Spleen (tissue), 11 donors: ENCODE results near the gene SDK1. TPM values are rescaled to one million over a fixed set of nuclear protein-coding genes. Genes with fewer than 3 reads are reported as not detected.

Source experiments
- DNase-seq: peaks from one replicate; pipeline ENCODE4 v3.0.0-alpha.2; 2020
- H3K27ac ChIP-seq, 8 donors: fragments of 200-600 bp; sonication (generic) in 7 of 8; 1 replicate in 4 of 8; 2 replicates in 4 of 8; pipeline versions ENCODE4 v1.5.0 to v1.8.0; 2016 to 2021; ENCODE audit warnings: inconsistent platforms in 4 of 8, mild to moderate bottlenecking in 4 of 8, moderate library complexity in 1 of 8
- H3K27me3 ChIP-seq, 7 donors: fragments of 200-600 bp; sonication (generic) in 6 of 7; replicated peaks in 1 of 7; 1 replicate in 4 of 7; 2 replicates in 3 of 7; pipeline versions ENCODE4 v1.5.0 to v1.8.0; 2016 to 2021; ENCODE audit warnings: inconsistent platforms in 3 of 7, mild to moderate bottlenecking in 1 of 7
- H3K36me3 ChIP-seq, 6 donors: fragments of 200-600 bp; sonication (generic) in 5 of 6; 1 replicate in 4 of 6; 2 replicates in 2 of 6; pipeline versions ENCODE4 v1.5.0 to v1.8.0; 2016 to 2021; ENCODE audit warnings: inconsistent platforms in 2 of 6
- H3K4me1 ChIP-seq, 6 donors: fragments of 200-600 bp; sonication (generic) in 5 of 6; 1 replicate in 3 of 6; 2 replicates in 3 of 6; pipeline versions ENCODE4 v1.5.0 to v1.8.0; 2016 to 2021; ENCODE audit warnings: inconsistent platforms in 3 of 6
- H3K4me3 ChIP-seq, 8 donors: fragments of 200-600 bp; sonication (generic) in 7 of 8; 1 replicate in 4 of 8; 2 replicates in 4 of 8; pipeline versions ENCODE4 v1.5.0 to v1.8.0; 2016 to 2021; ENCODE audit warnings: inconsistent platforms in 4 of 8, mild to moderate bottlenecking in 4 of 8, moderate library complexity in 2 of 8
- H3K9me3 ChIP-seq, 8 donors: fragments of 200-600 bp; sonication (generic) in 7 of 8; 1 replicate in 4 of 8; 2 replicates in 4 of 8; pipeline versions ENCODE4 v1.5.0 to v1.8.0; 2016 to 2021; ENCODE audit warnings: inconsistent platforms in 4 of 8
- CTCF ChIP-seq, 11 experiments: fragments of 200-600 bp in 7 of 11; fragments of 450-650 bp in 4 of 11; sonication (generic) in 4 of 11; IDR thresholded peaks in 8 of 11; conservative IDR thresholded peaks in 3 of 11; 1 replicate in 7 of 11; 2 replicates in 4 of 11; pipeline versions ENCODE4 v1.4.0 to v1.8.0; 2016 to 2021; ENCODE audit warnings: antibody characterized with exemption in 11 of 11, inconsistent platforms in 4 of 11, mild to moderate bottlenecking in 1 of 11
- POLR2A ChIP-seq, 3 donors: fragments of 450-650 bp; IDR thresholded peaks; one replicate each; pipeline ENCODE4 v1.5.1; 2017; ENCODE audit warnings: antibody characterized with exemption in 3 of 3, mild to moderate bottlenecking in 1 of 3
- POLR2AphosphoS5 ChIP-seq, 3 donors: sonication (generic); formaldehyde crosslinking; IDR thresholded peaks; one replicate each; pipeline ENCODE4 v1.5.1; 2017; ENCODE audit warnings: antibody characterized with exemption in 3 of 3
- WGBS, 5 donors: extraction: QIAGEN DNeasy Blood & Tissue Kit in 3 of 5; methylation state at CpG; one replicate each; pipeline versions ENCODE4 v1.1.5 to v1.1.7; 2013 to 2018; 5-methylcytosine and 5-hydroxymethylcytosine counted together
- intact Hi-C: fragments of 100-400 bp; cut with DNase I; formaldehyde crosslinking; loops from one replicate; pipeline ENCODE4 v1.15.0; 2023; ENCODE audit warnings: low total_unique reads
- polyA plus RNA-seq, 3 donors: library from polyadenylated mRNA; stranded (reverse); fragments of 200-250 nt; gene quantifications; one replicate each; pipeline ENCODE4 v1.2.1, GENCODE V29; 2013
- total RNA-seq, 7 donors: library from RNA; depleted of rRNA in 3 of 7; stranded (reverse); fragments of >200 nt in 3 of 7; fragmentation: NEBNext Ultra II Directional in 4 of 7; extraction: Animal tissue kit (Norgen Biotek cat#: 25700) in 4 of 7; gene quantifications; one replicate each; pipeline versions ENCODE4 v1.1.0 to v1.2.1, GENCODE V29; 2016 to 2021
- donor health status: healthy with polysubstance abuse.
- donor health status: DM: no; HTN: no; CAD: no; lungs with moderate emphysema.
- donor health status: DM: no; HTN: no; CAD: no.
- donor health status: Bipolar disorder and iron deficiency.
- donor health status: healthy.
- donor health status: DM: no; HTN: no; CAD: no.
- donor health status: DM: yes; HTN: yes; CAD: no.

SDK1 gene
- total and polyA plus RNA-seq, 10 donors = 3.2 to 54.1 (median 35.1) TPM

GRCh38 chr7:3605222-3605621 lies 304.2 kb downstream of the SDK1 start:
- Histone ChIP-seq H3K27ac (no peak overlapping the region), H3K4me1 (no peaks in the 10 kb centered on the region), H3K36me3 (no peaks in the 10 kb centered on the region), H3K4me3 (no peak overlapping the region), H3K9me3 (peaks cover 0 to 31% (median 14%) of the 10 kb centered on the region in 8 donors), H3K27me3 (no peaks in the 10 kb centered on the region)
- no peak for DNase-seq
- TF ChIP-seq POLR2AphosphoS5 (IDR thresholded peaks at IDR 0.05) (no peak), POLR2A (IDR thresholded peaks at IDR 0.05) (no peak), CTCF (IDR thresholded peaks at IDR 0.05 in 8 of 11, conservative IDR thresholded peaks at IDR 0.05 in 3 of 11) (no peak)
- WGBS, 5 donors = 49 to 72% (median 59%) methylated on average over 2 of the region's 2 CpGs
- intact Hi-C loops = no loop called here

DNA sequence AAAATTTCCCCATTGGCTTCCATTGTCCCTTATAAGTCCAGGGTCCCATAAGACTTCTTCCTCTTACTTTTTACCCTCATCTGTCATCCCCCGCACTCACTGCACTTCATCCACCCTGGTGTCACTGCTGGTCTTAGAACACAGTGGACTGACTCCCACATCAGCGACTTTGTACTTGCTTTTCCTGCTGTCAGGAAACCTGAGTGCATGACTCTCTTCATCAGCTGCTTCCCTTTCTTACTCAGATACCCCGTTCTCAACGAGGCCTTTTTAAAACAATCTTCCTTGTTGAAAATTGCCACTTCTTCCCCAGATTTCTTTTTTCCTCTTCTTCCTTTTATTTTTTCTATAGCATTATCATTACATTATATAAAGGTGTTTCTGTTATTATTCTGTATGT lies 305.4 kb downstream of the SDK1 start:
- no peak overlapping the region for H3K4me3 ChIP-seq
- TF ChIP-seq POLR2AphosphoS5 (IDR thresholded peaks at IDR 0.05) = no peak
- TF ChIP-seq CTCF (IDR thresholded peaks at IDR 0.05 in 8 of 11, conservative IDR thresholded peaks at IDR 0.05 in 3 of 11) = no peak
- no peak for TF ChIP-seq POLR2A (IDR thresholded peaks at IDR 0.05)
- peaks cover 0 to 31% (median 14%) of the 10 kb centered on the region in 8 donors for H3K9me3 ChIP-seq
- H3K36me3 ChIP-seq = no peaks in the 10 kb centered on the region
- intact Hi-C loops = no loop called here
- no peaks in the 10 kb centered on the region for H3K27me3 ChIP-seq
- WGBS, 5 donors = 37 to 43% (median 40%) methylated on average over 4 of the region's 4 CpGs
- no peak overlapping the region for H3K27ac ChIP-seq
- H3K4me1 ChIP-seq = no peaks in the 10 kb centered on the region
- no peak for DNase-seq

DNA sequence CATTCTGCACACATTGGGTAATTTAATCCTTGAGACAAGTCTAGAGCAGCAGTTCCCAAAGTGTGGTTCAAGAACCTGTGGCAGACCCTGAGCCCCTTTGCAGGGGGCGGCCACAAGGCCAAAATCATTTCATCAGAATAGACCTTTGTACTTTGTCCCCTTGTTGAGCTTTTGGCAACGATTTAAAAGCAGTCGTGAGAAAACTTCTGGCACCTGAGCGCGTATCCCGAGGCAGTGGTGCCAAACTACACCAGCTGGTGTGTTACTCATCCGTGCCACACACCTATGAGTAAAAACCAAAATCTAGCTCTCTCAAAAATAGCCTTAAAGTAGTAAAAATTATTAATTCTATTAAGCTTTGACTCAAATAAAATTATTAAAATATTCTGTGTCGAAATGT lies 306.8 kb downstream of the SDK1 start:
- Histone ChIP-seq H3K4me3 (no peak overlapping the region), H3K9me3 (peaks cover 0 to 18% (median 12%) of the 10 kb centered on the region in 8 donors), H3K27ac (no peak overlapping the region), H3K36me3 (no peaks in the 10 kb centered on the region), H3K4me1 (no peaks in the 10 kb centered on the region), H3K27me3 (no peaks in the 10 kb centered on the region)
- DNase-seq = no peak
- intact Hi-C loops = no loop called here
- TF ChIP-seq POLR2AphosphoS5 (IDR thresholded peaks at IDR 0.05) = no peak
- TF ChIP-seq CTCF (IDR thresholded peaks at IDR 0.05 in 8 of 11, conservative IDR thresholded peaks at IDR 0.05 in 3 of 11) = no peak
- TF ChIP-seq POLR2A (IDR thresholded peaks at IDR 0.05) = no peak
- 89 to 95% (median 91%) methylated on average over 8 of the region's 8 CpGs for WGBS, 5 donors

- H3K27me3 ChIP-seq = no peaks in the 10 kb centered on the region
- H3K4me1 ChIP-seq = no peaks in the 10 kb centered on the region
- TF ChIP-seq CTCF (IDR thresholded peaks at IDR 0.05 in 8 of 11, conservative IDR thresholded peaks at IDR 0.05 in 3 of 11) = no peak
- no peak for TF ChIP-seq POLR2A (IDR thresholded peaks at IDR 0.05)
- no peak for TF ChIP-seq POLR2AphosphoS5 (IDR thresholded peaks at IDR 0.05)
- peaks cover 0 to 9% (median 0%) of the 10 kb centered on the region in 8 donors for H3K9me3 ChIP-seq
- DNase-seq = no peak
- no peak overlapping the region for H3K27ac ChIP-seq
- intact Hi-C loops = no loop called here
- no peaks in the 10 kb centered on the region for H3K36me3 ChIP-seq
- no peak overlapping the region for H3K4me3 ChIP-seq
- WGBS, 5 donors = 89 to 93% (median 92%) methylated on average over 8 of the region's 8 CpGs
Observed at GRCh38 chr7:3616306-3616705, 315.3 kb downstream of the SDK1 start.
